ENCODE data around the gene SLC2A1.

GRCh38 chr1:42962641-42963377 lies 4.1 kb upstream of the SLC2A1 start:
- TF ChIP-seq POLR2AphosphoS5 (IDR thresholded peaks at IDR 0.05) (no peak), POLR2A (IDR thresholded peaks at IDR 0.05) (no peak), CTCF (IDR thresholded peaks at IDR 0.05 in 8 of 11, conservative IDR thresholded peaks at IDR 0.05 in 3 of 11) (no peak)
